H1 (cell line): Measurements from ENCODE around the gene TIAM2. TPM values are rescaled to one million over a fixed set of nuclear protein-coding genes. Genes with fewer than 3 reads are reported as not detected.

Experiments used
- CTCF ChIA-PET: fragments of 300-600 bp; sonication (Branson Sonifier 250); formaldehyde crosslinking; loops from one replicate; lab custom pipeline; 2021; ENCODE audit not compliant: partially characterized antibody; lab: Charles Lee
- POLR2A ChIA-PET: fragments of 300-600 bp; sonication (Branson Sonifier 250); formaldehyde crosslinking; loops from one replicate; lab custom pipeline; 2021; ENCODE audit warnings: inconsistent platforms; ENCODE audit not compliant: partially characterized antibody; lab: Charles Lee
- DNase-seq, 2 experiments: peaks; one replicate each; pipeline versions ENCODE4 v3.0.0 to v3.0.0-alpha.2; 2010 to 2022; ENCODE audit warnings: low spot score in 2 of 2, low read depth in 1 of 2, mixed read lengths in 1 of 2
- FAIRE-seq: peaks from 2 replicates; lab custom pipeline; 2011; peaks lifted over from hg19 to GRCh38; lab: Jason Lieb, UNC
- H2AFZ ChIP-seq: 2 replicates; pipeline ENCODE4 v1.8.1; 2012; ENCODE audit warnings: low read length, inconsistent platforms
- H2AK5ac ChIP-seq: 2 replicates; pipeline ENCODE4 v1.6.1; 2013; ENCODE audit warnings: low read depth, low read length
- H2BK120ac ChIP-seq: replicated peaks from 2 replicates; pipeline ENCODE3; 2013; ENCODE audit warnings: low read depth, low read length, inconsistent platforms
- H2BK12ac ChIP-seq: 2 replicates; pipeline ENCODE4 v1.6.1; 2013; ENCODE audit warnings: low read depth, low read length
- H2BK15ac ChIP-seq: 2 replicates; pipeline ENCODE4 v1.6.1; 2013; ENCODE audit warnings: low read length
- H2BK20ac ChIP-seq: 2 replicates; pipeline ENCODE4 v1.6.1; 2013; ENCODE audit warnings: low read length
- H2BK5ac ChIP-seq: 2 replicates; pipeline ENCODE4 v1.6.1; 2013; ENCODE audit warnings: low read depth, low read length
- H3K14ac ChIP-seq: 2 replicates; pipeline ENCODE4 v1.6.1; 2013; ENCODE audit warnings: inconsistent platforms; ENCODE audit not compliant: insufficient read length
- H3K18ac ChIP-seq: 2 replicates; pipeline ENCODE4 v1.6.1; 2013; ENCODE audit warnings: low read length; ENCODE audit errors: extremely low read depth
- H3K23ac ChIP-seq: 2 replicates; pipeline ENCODE4 v1.6.1; 2013; ENCODE audit warnings: inconsistent platforms; ENCODE audit not compliant: insufficient read length
- H3K23me2 ChIP-seq: 2 replicates; pipeline ENCODE4 v1.6.1; 2013; ENCODE audit warnings: low read depth, low read length
- H3K27ac ChIP-seq: 2 replicates; pipeline ENCODE4 v1.6.1; 2011; ENCODE audit warnings: low read depth, low read length, inconsistent platforms
- H3K27me3 ChIP-seq, 4 experiments: replicated peaks in 1 of 4; 1 replicate in 1 of 4; 2 replicates in 3 of 4; pipeline versions ENCODE4 v1.6.1 to v1.8.1; 2011 to 2013; ENCODE audit warnings: low read length in 3 of 4, mild to moderate bottlenecking in 3 of 4, inconsistent platforms in 2 of 4, mixed read lengths in 2 of 4, moderate library complexity in 1 of 4; ENCODE audit not compliant: control insufficient read depth in 3 of 4, insufficient read depth in 3 of 4; ENCODE audit errors: extremely low read depth in 1 of 4
- H3K36me3 ChIP-seq, 4 experiments: 2 replicates each; pipeline versions ENCODE4 v1.6.1 to v1.8.1; 2011 to 2013; ENCODE audit warnings: mild to moderate bottlenecking in 4 of 4, low read length in 3 of 4, moderate library complexity in 2 of 4, control low read depth in 1 of 4, inconsistent platforms in 1 of 4; ENCODE audit not compliant: insufficient read depth in 4 of 4, control insufficient read depth in 2 of 4
- H3K4ac ChIP-seq: replicated peaks from 2 replicates; pipeline ENCODE3; 2013; ENCODE audit warnings: low read length, low read depth, mixed read lengths, inconsistent platforms; ENCODE audit not compliant: insufficient read length
- H3K4me1 ChIP-seq, 4 experiments: replicated peaks in 1 of 4; 1 replicate in 1 of 4; 2 replicates in 3 of 4; pipeline versions ENCODE4 v1.6.1 to v1.8.1; 2011 to 2013; ENCODE audit warnings: low read length in 3 of 4, inconsistent platforms in 2 of 4, mixed read lengths in 1 of 4; ENCODE audit not compliant: insufficient read depth in 4 of 4, control insufficient read depth in 3 of 4
- H3K4me2 ChIP-seq, 2 experiments: 2 replicates each; pipeline versions ENCODE4 v1.6.1 to v1.8.1; 2011 to 2013; ENCODE audit warnings: low read depth in 2 of 2, low read length in 2 of 2, control low read depth in 1 of 2, inconsistent platforms in 1 of 2, mild to moderate bottlenecking in 1 of 2; ENCODE audit not compliant: insufficient read depth in 1 of 2
- H3K4me3 ChIP-seq, 4 experiments: fragments of 200-600, 300-600 bp in 1 of 4; sonication (generic), shearing (Covaris generic), sonication (Bioruptor Twin) in 1 of 4; 2 replicates each; pipeline versions ENCODE4 v1.5.1 to v1.8.1; 2011 to 2016; ENCODE audit warnings: low read length in 4 of 4, low read depth in 3 of 4, control low read depth in 2 of 4, inconsistent platforms in 2 of 4, mild to moderate bottlenecking in 2 of 4, mixed read lengths in 1 of 4, moderate library complexity in 1 of 4; ENCODE audit not compliant: insufficient read depth in 2 of 4; ENCODE audit errors: extremely low read depth in 1 of 4
- H3K56ac ChIP-seq: replicated peaks from 2 replicates; pipeline ENCODE3; 2013; ENCODE audit warnings: low read depth, mild to moderate bottlenecking, mixed read lengths, low read length, inconsistent platforms; ENCODE audit not compliant: insufficient read length
- H3K79me1 ChIP-seq: 2 replicates; pipeline ENCODE4 v1.6.1; 2013; ENCODE audit warnings: low read depth, low read length, control low read depth
- H3K79me2 ChIP-seq, 2 experiments: 2 replicates each; pipeline versions ENCODE4 v1.6.1 to v1.8.1; 2012 to 2013; ENCODE audit warnings: low read length in 2 of 2, mild to moderate bottlenecking in 2 of 2, inconsistent platforms in 1 of 2; ENCODE audit not compliant: insufficient read depth in 2 of 2, control insufficient read depth in 1 of 2
- H3K9ac ChIP-seq, 4 experiments: replicated peaks in 1 of 4; 1 replicate in 1 of 4; 2 replicates in 3 of 4; pipeline versions ENCODE4 v1.6.1 to v1.8.1; 2011 to 2013; ENCODE audit warnings: low read depth in 3 of 4, low read length in 3 of 4, control low read depth in 2 of 4, mild to moderate bottlenecking in 2 of 4, moderate library complexity in 2 of 4, inconsistent platforms in 1 of 4; ENCODE audit errors: extremely low read depth in 1 of 4
- H3K9me3 ChIP-seq, 2 experiments: 2 replicates each; pipeline versions ENCODE4 v1.6.1 to v1.8.1; 2012 to 2013; ENCODE audit warnings: mild to moderate bottlenecking in 2 of 2, moderate library complexity in 2 of 2, control low read depth in 1 of 2, inconsistent platforms in 1 of 2, low read depth in 1 of 2, low read length in 1 of 2, mixed read lengths in 1 of 2; ENCODE audit not compliant: insufficient read depth in 2 of 2
- H4K20me1 ChIP-seq, 2 experiments: replicated peaks in 1 of 2; 2 replicates each; pipeline versions ENCODE3 to v1.8.1; 2011 to 2013; ENCODE audit warnings: inconsistent platforms in 2 of 2, low read length in 2 of 2, mild to moderate bottlenecking in 1 of 2; ENCODE audit not compliant: insufficient read depth in 2 of 2, control insufficient read depth in 1 of 2
- H4K5ac ChIP-seq: 2 replicates; pipeline ENCODE4 v1.6.1; 2013; ENCODE audit warnings: low read length, low read depth, mixed read lengths, inconsistent platforms; ENCODE audit not compliant: insufficient read length
- H4K8ac ChIP-seq: 2 replicates; pipeline ENCODE4 v1.8.0; 2013; ENCODE audit warnings: mild to moderate bottlenecking, moderate library complexity, low read length, inconsistent platforms; ENCODE audit not compliant: insufficient read depth; ENCODE audit errors: extremely low read depth
- H4K91ac ChIP-seq: replicated peaks from 2 replicates; pipeline ENCODE3; 2013; ENCODE audit warnings: low read length, mixed read lengths, inconsistent platforms; ENCODE audit not compliant: insufficient read length
- BCL11A ChIP-seq, 2 experiments: IDR thresholded peaks; one replicate each; pipeline ENCODE4 v1.6.1; 2011; ENCODE audit warnings: low read depth in 2 of 2, low read length in 2 of 2, mild to moderate bottlenecking in 2 of 2
- CBX5 ChIP-seq: fragments of 300-800, 300-1000 bp; sonication (generic); IDR thresholded peaks from 2 replicates; pipeline ENCODE4 v1.7.1; 2016; ENCODE audit warnings: antibody characterized with exemption, low read length, low read depth
- E2F6 ChIP-seq: IDR thresholded peaks from 2 replicates; pipeline ENCODE4 v1.6.1; 2012; ENCODE audit warnings: inconsistent platforms
- POLR2A ChIP-seq, 2 experiments: IDR thresholded peaks; 1 replicate in 1 of 2; 2 replicates in 1 of 2; pipeline ENCODE4 v1.6.1; 2011; ENCODE audit warnings: low read depth in 2 of 2, low read length in 2 of 2, mild to moderate bottlenecking in 2 of 2; ENCODE audit errors: control extremely low read depth in 1 of 2
- RAD21 ChIP-seq, 2 experiments: IDR thresholded peaks in 1 of 2; conservative IDR thresholded peaks in 1 of 2; 2 replicates each; pipeline ENCODE4 v1.6.1; 2011; ENCODE audit warnings: low read depth in 2 of 2, low read length in 2 of 2, improper control_type of control experiment in 1 of 2, inconsistent platforms in 1 of 2, mild to moderate bottlenecking in 1 of 2, moderate library complexity in 1 of 2
- RXRA ChIP-seq: IDR thresholded peaks from 2 replicates; pipeline ENCODE4 v1.6.1; 2011; ENCODE audit warnings: low read depth, mild to moderate bottlenecking, low read length, moderate library complexity; ENCODE audit not compliant: insufficient read depth
- SIRT6 ChIP-seq: IDR thresholded peaks from one replicate; pipeline ENCODE4 v1.7.1; 2012; ENCODE audit warnings: low read length, inconsistent platforms
- USF2 ChIP-seq: IDR thresholded peaks from 2 replicates; pipeline ENCODE4 v1.6.1; 2011; ENCODE audit warnings: low read length, improper control_type of control experiment
- WGBS, 2 experiments: shearing (Covaris generic) in 1 of 2; methylation state at CpG; one replicate each; pipeline versions ENCODE4 v1.1.6 to v1.1.7; 2013 to 2015; ENCODE audit warnings: low lambda C conversion rate in 2 of 2, mixed read lengths in 2 of 2, inconsistent platforms in 1 of 2, low coverage in 1 of 2, missing lambda C conversion rate in 1 of 2; ENCODE audit not compliant: insufficient replicate concordance in 2 of 2, insufficient coverage in 1 of 2, insufficient read length in 1 of 2; ENCODE audit errors: extremely low coverage in 1 of 2, missing lambda C conversion rate in 1 of 2; 5-methylcytosine and 5-hydroxymethylcytosine counted together
- polyA plus RNA-seq, 7 experiments: library from polyadenylated mRNA; depleted of rRNA in 3 of 7; stranded (reverse) in 5 of 7; unstranded in 2 of 7; fragments of >200 nt in 5 of 7; fragments of 200-250 nt in 2 of 7; gene quantifications; 1 replicate in 5 of 7; 2 replicates in 1 of 7; 4 replicates in 1 of 7; pipeline versions ENCODE4 v1.2.1 to v1.2.3, GENCODE V29; 2011 to 2013; ENCODE audit warnings: missing spikeins in 2 of 7, mixed read lengths in 2 of 7
- total RNA-seq: library from RNA; stranded (reverse); fragmentation: NEBNext Ultra II Directional; extraction: Animal tissue kit (Norgen Biotek cat#: 25700); gene quantifications from 2 replicates; pipeline ENCODE4 v1.2.1, GENCODE V29; 2021
- TF ChIP-seq, protein P1 (sequence below), 3 experiments: IDR thresholded peaks; 1 replicate in 2 of 3; 2 replicates in 1 of 3; pipeline versions ENCODE4 v1.5.1 to v1.6.1; 2011; ENCODE audit warnings: low read length in 3 of 3, mild to moderate bottlenecking in 3 of 3, inconsistent platforms in 2 of 3, low read depth in 1 of 3, moderate library complexity in 1 of 3; ENCODE audit not compliant: insufficient read depth in 1 of 3; ENCODE audit errors: control extremely low read depth in 1 of 3

TIAM2 gene
- total and polyA plus RNA-seq, 2 of the 8 experiments (the other 6 are each of a cell fraction or from before 2014, with no cell fraction given) = 7.4 to 23.9 TPM

- Histone ChIP-seq H2BK120ac (no peak overlapping the region), H3K23me2 (no peaks in the 10 kb centered on the region)
- no peak for FAIRE-seq
- TF ChIP-seq RXRA = no peak
- TF ChIP-seq CBX5 = no peak
- TF ChIP-seq BCL11A (IDR thresholded peaks at IDR 0.05; ENCODE audit: low read depth in 2 of 2, low read length in 2 of 2) = no peak
- TF ChIP-seq, protein P1, sequence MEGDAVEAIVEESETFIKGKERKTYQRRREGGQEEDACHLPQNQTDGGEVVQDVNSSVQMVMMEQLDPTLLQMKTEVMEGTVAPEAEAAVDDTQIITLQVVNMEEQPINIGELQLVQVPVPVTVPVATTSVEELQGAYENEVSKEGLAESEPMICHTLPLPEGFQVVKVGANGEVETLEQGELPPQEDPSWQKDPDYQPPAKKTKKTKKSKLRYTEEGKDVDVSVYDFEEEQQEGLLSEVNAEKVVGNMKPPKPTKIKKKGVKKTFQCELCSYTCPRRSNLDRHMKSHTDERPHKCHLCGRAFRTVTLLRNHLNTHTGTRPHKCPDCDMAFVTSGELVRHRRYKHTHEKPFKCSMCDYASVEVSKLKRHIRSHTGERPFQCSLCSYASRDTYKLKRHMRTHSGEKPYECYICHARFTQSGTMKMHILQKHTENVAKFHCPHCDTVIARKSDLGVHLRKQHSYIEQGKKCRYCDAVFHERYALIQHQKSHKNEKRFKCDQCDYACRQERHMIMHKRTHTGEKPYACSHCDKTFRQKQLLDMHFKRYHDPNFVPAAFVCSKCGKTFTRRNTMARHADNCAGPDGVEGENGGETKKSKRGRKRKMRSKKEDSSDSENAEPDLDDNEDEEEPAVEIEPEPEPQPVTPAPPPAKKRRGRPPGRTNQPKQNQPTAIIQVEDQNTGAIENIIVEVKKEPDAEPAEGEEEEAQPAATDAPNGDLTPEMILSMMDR (IDR thresholded peaks at IDR 0.05; ENCODE audit: control extremely low read depth in 1 of 3, insufficient read depth in 1 of 3, low read depth in 1 of 3, low read length in 3 of 3) = no peak
- TF ChIP-seq SIRT6 = no peak
- no peak for TF ChIP-seq RAD21 (IDR thresholded peaks at IDR 0.05 in 1 of 2, conservative IDR thresholded peaks at IDR 0.05 in 1 of 2; ENCODE audit: low read depth in 2 of 2, low read length in 2 of 2)
- TF ChIP-seq E2F6 = no peak
- TF ChIP-seq POLR2A (IDR thresholded peaks at IDR 0.05; ENCODE audit: control extremely low read depth in 1 of 2, low read depth in 2 of 2, low read length in 2 of 2) = no peak
- TF ChIP-seq USF2 = no peak
Observed at GRCh38 chr6:155103816-155104366, 108.8 kb downstream of the TIAM2 start.

More at GRCh38 chr6:155103816-155104366, 108.8 kb downstream of the TIAM2 start:
- Histone ChIP-seq H4K20me1 (no peaks in the 10 kb centered on the region), H3K79me2 (no peaks in the 10 kb centered on the region), H2BK15ac (no peak overlapping the region), H3K9me3 (no peaks in the 10 kb centered on the region), H3K56ac (no peak overlapping the region), H4K5ac (no peak overlapping the region), H3K14ac (no peak overlapping the region), H4K91ac (no peak overlapping the region), H2BK20ac (no peak overlapping the region), H3K18ac (no peak overlapping the region), H2AK5ac (no peak overlapping the region), H3K79me1 (no peaks in the 10 kb centered on the region; the same call in 1 of the 2 replicates), H3K4ac (no peak overlapping the region), H3K4me1 (no peaks in the 10 kb centered on the region), H2BK12ac (no peak overlapping the region), H3K23ac (no peak overlapping the region), H2AFZ (no peak overlapping the region), H3K4me2 (no peak overlapping the region), H3K36me3 (no peaks in the 10 kb centered on the region), H3K4me3 (no peak overlapping the region), H3K27ac (no peak overlapping the region), H3K9ac (no peak overlapping the region), H3K27me3 (no peaks in the 10 kb centered on the region), H2BK5ac (no peak overlapping the region), H4K8ac (no peak overlapping the region)
- whole genome bisulfite sequencing, 2 experiments = 86% methylated on average over 5 of the region's 5 CpGs; no CpG with 5 or more reads in 1 of the 2 experiments
- POLR2A ChIA-PET = no interaction called here
- DNase-seq = no peak
- CTCF ChIA-PET = interaction anchor here (1.1 kb wide), 1 partner anchor 174 kb away, joined by 7 read pairs; no protein-coding TSS in a partner anchor
